WERI-Rb-1 (cell line): Measurements from ENCODE around the gene HS3ST3B1.

Experiments used
- DNase-seq: peaks from one replicate; pipeline ENCODE4 v3.0.0-alpha.2; 2020
- H3K27ac ChIP-seq: fragments of 250-450 bp; sonication (Bioruptor Pico); 2 replicates; pipeline ENCODE4 v1.5.1; 2020; ENCODE audit warnings: mild to moderate bottlenecking, moderate library complexity
- H3K27me3 ChIP-seq: fragments of 250-450 bp; sonication (Bioruptor Pico); 2 replicates; pipeline ENCODE4 v1.5.1; 2021; ENCODE audit warnings: mild to moderate bottlenecking, low read depth, moderate library complexity; ENCODE audit not compliant: insufficient read depth, severe bottlenecking
- H3K36me3 ChIP-seq: fragments of 250-450 bp; sonication (Bioruptor Pico); 2 replicates; pipeline ENCODE4 v1.5.1; 2020; ENCODE audit warnings: mild to moderate bottlenecking, moderate library complexity
- H3K4me3 ChIP-seq: 2 replicates; pipeline ENCODE4 v1.5.1; 2011; ENCODE audit warnings: low read depth, mild to moderate bottlenecking, control low read depth, low read length
- H3K9me3 ChIP-seq: fragments of 250-450 bp; sonication (Bioruptor Pico); 2 replicates; pipeline ENCODE4 v1.5.1; 2021; ENCODE audit warnings: mild to moderate bottlenecking, moderate library complexity; ENCODE audit not compliant: severe bottlenecking
- CTCF ChIP-seq: IDR thresholded peaks from 2 replicates; pipeline ENCODE4 v1.5.1; 2011; ENCODE audit warnings: low read depth, mild to moderate bottlenecking, control low read depth, inconsistent platforms, low read length

HS3ST3B1 gene

GRCh38 chr17:14361470-14361869 is 60.6 kb downstream of the HS3ST3B1 start:
- DNase-seq = no peak
- Histone ChIP-seq H3K27me3 (no peaks in the 10 kb centered on the region), H3K27ac (peak overlapping the region; percentile 6; the same call in 1 of the 2 replicates), H3K9me3 (no peaks in the 10 kb centered on the region), H3K4me3 (no peak overlapping the region), H3K36me3 (no peaks in the 10 kb centered on the region)
- TF ChIP-seq CTCF = no peak

- H3K27ac ChIP-seq = peak overlapping the region; percentile 6; the same call in 1 of the 2 replicates
- H3K36me3 ChIP-seq = no peaks in the 10 kb centered on the region
- H3K9me3 ChIP-seq = no peaks in the 10 kb centered on the region
- H3K27me3 ChIP-seq = no peaks in the 10 kb centered on the region
- no peak for TF ChIP-seq CTCF
- H3K4me3 ChIP-seq = no peak overlapping the region
- peak; percentile 45 for DNase-seq
Observed at GRCh38 chr17:14361945-14362508, 61.1 kb downstream of the HS3ST3B1 start.

DNA sequence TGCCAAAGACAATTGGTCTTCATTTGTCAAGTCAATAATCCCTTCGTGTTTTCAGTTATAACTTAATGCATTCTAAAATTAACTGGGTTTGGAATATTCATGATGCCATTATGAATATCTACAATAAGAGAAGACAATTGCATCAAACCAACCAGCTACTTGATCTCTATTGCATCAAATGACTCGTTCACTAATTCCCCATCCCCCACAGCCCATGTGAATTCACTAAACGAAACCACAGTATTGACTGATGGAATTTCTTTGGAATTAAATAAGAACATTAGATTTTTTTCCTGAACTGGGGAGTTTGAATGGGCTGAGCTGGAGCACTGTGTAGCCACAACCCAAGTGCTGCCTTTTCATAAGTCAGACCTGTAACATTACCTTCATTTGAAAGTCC is 65.3 kb downstream of the HS3ST3B1 start:
- Histone ChIP-seq H3K36me3 (no peaks in the 10 kb centered on the region), H3K9me3 (no peaks in the 10 kb centered on the region), H3K27ac (no peak overlapping the region), H3K4me3 (no peak overlapping the region), H3K27me3 (no peaks in the 10 kb centered on the region)
- no peak for DNase-seq
- no peak for TF ChIP-seq CTCF

DNA sequence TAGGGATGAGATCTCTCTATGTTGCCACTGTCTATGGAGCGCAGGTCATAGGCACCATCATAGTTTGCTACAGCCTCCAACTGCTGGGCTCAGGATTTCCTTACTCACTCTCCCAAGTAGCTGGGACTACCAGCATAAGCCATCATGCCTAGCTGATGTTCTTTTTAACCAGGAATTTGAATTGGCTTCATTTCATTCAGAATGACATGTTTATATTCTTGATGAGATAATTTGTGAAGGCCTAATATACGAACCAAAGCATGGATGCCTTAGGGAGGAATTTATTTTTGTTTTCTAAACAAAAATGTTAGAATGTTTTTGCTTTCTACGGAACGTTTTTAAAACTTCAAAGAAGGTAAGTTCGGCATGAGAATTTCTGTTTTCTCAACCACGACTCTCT is 71.6 kb downstream of the HS3ST3B1 start:
- H3K36me3 ChIP-seq = no peaks in the 10 kb centered on the region
- TF ChIP-seq CTCF = no peak
- no peaks in the 10 kb centered on the region for H3K9me3 ChIP-seq
- no peak overlapping the region for H3K27ac ChIP-seq
- no peak for DNase-seq
- H3K27me3 ChIP-seq = no peaks in the 10 kb centered on the region
- no peak overlapping the region for H3K4me3 ChIP-seq

DNA sequence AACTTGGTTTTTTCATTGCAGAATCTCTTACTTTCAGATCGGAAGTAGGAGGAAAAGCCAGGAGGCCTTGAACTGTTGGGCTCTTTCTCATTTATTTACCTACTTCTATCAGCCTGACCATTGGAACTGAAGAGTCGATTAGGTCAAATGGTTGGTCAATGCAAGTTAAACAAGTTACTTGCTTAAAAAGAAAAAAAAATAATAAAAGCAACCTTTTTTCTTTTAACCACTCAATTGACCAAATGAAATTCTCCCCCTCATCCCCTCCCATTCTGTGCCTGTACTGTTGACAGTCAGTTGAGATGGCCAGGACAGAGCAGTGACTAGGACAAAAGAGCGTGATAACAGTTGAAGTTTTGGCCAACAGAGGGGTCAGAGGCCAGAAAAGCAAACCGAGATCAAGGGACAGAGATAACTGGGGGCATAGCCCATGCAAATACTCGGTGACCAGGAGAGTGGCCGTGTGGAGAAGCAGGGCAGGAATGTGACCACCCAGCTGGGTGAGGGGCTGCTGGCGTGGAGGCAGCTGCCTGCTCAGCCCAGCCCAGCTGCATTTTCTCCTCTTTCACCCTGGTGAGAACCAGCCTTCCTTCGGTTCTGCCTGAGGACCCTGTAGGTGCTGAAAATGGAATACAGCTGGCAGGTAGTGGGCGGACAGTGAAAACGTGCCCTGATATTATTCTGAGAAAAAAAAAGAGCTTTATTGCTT is 72.2 kb downstream of the HS3ST3B1 start:
- no peaks in the 10 kb centered on the region for H3K27me3 ChIP-seq
- H3K4me3 ChIP-seq = no peak overlapping the region
- no peak for DNase-seq
- no peak for TF ChIP-seq CTCF
- H3K9me3 ChIP-seq = no peaks in the 10 kb centered on the region
- H3K36me3 ChIP-seq = no peaks in the 10 kb centered on the region
- H3K27ac ChIP-seq = no peak overlapping the region
